NCI-H2081 treated with DMSO at 0.1 percent for 48 hours (cell line): Measurements from ENCODE around the gene ATP6V0A1.
"Not testable (repeated sequence)": the region's sequence is repeated elsewhere in the genome, so short reads cannot be mapped to it uniquely, and the experiment has no call there.

Experiments used
- DNase-seq: peaks from one replicate; lab custom pipeline; 2025; lab: John Stamatoyannopoulos, UW

The ATP6V0A1 gene

DNA sequence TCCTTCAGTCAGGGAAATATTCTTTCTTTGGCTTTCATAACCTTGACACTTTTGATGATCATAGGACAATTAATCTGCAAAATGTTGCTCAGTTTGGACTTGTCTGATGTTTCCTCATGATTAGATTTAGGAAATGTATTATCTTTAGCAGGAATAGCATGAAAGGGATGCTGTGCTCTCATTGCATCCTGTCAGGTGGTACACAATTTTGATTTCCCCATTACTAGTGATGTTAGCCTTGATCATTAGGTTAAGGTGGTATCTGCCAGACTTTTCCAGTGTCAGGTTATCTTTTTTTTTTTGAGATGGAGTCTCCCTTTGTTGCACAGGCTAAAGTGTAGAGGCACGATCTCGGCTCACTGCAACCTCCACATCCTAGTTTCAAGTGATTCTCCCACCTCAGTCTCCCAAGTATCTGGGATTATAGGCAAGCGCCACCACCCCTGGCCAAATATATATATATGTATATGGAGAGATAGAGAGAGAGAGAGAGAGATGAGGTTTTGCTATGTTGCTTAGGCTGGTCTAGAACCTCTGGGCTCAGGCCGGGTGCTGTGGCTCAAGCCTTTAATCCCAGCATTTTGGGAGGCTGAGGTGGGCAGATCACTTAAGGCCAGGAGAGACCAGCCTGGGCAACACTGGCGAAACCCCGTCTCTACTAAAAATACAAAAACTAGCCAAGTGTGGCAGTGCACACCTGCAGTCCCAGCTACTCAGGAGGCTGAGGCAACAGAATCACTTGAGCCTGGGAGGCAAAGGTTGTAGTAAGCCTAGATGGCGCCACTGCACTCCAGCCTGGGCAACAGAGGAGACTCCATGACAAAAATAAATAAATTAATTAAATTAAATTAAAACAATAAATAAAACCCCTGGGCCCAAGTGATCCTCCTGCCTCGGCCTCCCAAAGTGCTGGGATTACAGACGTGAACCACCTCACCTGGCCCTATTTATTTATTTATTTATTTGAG lies 19.8 kb upstream of the ATP6V0A1 start:
- DNase-seq, result no peak

DNA sequence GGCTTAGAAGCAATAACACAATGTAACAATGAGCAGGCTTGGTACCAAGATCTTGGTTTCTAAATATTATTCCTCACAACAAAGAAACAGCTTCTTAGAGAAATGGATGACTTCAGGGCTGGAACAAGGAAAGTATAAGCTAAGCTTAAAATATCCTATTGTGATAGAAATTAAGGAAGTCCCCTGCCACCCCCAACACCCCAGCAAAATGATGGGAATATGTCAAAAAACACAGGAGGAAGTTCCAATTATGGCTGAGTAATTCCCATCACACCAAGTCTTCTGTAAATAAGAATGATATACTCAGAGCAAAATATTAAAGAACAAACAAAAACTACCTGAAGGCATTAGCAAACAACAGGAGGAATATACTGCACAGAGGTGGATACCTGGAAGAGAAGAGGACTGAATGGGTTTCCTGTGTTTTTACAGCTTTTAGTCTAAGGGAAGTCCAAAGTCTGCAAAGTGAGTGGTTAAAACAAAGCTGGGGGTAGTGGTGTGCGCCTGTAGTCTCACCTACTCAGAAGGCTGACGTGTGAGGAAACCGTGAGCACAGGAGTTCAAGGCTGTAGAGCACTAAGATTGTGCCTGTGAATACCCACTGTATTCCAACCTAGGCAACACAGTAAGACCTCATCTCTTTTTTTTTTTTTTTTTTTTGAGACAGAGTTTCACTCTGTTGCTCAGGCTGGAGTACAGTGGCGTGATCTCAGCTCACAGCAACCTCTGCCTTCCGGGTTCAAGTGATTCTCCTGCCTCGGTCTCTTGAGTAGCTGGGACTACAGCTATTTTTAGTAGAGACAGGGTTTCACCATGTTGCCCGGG lies 17.1 kb upstream of the ATP6V0A1 start:
- DNase-seq, result no peak

- no peak for DNase-seq
These were observed 16.5 kb upstream of the ATP6V0A1 start for GRCh38 chr17:42442196-42442565.

DNA sequence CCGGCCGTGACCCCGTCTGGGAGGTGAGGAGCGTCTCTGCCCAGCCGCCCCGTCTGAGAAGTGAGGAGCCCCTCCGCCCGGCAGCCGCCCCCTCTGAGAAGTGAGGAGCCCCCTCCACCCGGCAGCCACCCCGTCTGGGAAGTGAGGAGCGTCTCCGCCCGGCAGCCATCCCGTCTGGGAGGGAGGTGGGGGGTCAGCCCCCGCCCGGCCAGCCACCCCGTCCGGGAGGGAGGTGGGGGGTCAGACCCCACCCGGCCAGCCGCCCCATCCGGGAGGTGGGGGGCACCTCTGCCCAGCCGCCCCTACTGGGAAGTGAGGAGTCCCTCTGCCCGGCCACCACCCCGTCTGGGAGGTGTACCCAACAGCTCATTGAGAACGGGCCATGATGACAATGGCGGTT lies 9.5 kb upstream of the ATP6V0A1 start:
- not testable (repeated sequence) for DNase-seq

- DNase-seq, result not testable (repeated sequence)
These were observed 8.8 kb upstream of the ATP6V0A1 start for GRCh38 chr17:42449838-42450237.

GRCh38 chr17:42451270-42451669 lies 7.4 kb upstream of the ATP6V0A1 start:
- DNase-seq, result not testable (repeated sequence)

- no peak for DNase-seq
These were observed 5.2 kb upstream of the ATP6V0A1 start for GRCh38 chr17:42453439-42453838.

DNA sequence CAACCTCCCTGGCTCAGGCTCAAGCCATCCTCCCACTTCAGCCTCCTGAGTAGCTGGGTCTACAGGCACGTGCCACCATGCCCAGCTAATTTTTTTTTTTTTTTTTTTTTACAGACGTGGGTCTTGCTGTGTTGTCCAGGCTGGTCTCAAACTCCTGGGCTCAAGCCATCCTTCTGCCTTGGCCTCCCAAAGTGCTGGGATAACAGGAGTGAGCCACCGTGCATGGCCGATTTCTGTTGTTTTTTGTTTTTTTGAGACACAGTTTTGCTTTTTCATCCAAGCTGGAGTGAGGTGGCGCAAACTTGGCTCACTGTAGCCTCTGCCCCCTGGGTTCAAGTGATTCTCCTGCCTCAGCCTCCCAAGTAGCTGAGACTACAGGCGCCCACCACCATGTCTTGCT lies 3.7 kb upstream of the ATP6V0A1 start:
- not testable (repeated sequence) for DNase-seq

GRCh38 chr17:42456223-42457106 lies 2.2 kb upstream of the ATP6V0A1 start:
- no peak for DNase-seq

DNA sequence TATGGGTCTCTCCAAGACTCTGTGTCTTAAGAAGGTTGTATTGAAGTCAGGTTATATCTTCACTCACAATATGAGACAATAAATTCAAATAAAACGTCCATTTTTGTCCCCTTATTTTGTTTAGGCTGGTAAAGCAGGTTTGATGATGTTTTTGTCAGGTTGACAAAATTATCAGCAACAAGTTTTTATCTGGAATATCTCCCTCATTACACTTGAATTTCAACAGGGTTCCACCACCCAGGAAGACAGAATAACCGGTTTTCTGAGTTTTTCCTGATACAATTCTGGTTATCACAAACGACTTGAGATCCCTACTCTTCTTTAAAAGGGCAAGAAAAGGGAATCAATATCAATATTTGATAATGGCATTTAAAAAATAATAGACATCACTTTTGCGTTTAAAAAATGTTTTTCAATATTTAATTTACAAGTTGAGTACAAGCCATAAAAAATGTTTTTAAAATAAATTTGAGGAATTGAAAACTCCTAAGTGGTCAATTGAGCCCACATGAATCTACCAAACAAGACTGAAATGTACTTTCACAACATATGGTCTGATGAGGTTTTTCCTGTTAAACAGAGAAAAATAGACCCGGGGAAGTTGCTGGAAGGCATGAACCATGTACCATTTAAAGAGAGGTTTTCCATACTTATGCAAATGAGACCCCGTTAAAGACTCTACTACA lies 1.4 kb upstream of the ATP6V0A1 start:
- no peak for DNase-seq

GRCh38 chr17:42459256-42459800 lies 650 bp downstream of the ATP6V0A1 start:
- DNase-seq, result no peak

- no peak for DNase-seq
These were observed 1.2 kb downstream of the ATP6V0A1 start for GRCh38 chr17:42459801-42460281.

GRCh38 chr17:42460371-42460770 lies 1.7 kb downstream of the ATP6V0A1 start:
- DNase-seq, result no peak

GRCh38 chr17:42463976-42464400 lies 5.3 kb downstream of the ATP6V0A1 start:
- DNase-seq, result no peak

DNA sequence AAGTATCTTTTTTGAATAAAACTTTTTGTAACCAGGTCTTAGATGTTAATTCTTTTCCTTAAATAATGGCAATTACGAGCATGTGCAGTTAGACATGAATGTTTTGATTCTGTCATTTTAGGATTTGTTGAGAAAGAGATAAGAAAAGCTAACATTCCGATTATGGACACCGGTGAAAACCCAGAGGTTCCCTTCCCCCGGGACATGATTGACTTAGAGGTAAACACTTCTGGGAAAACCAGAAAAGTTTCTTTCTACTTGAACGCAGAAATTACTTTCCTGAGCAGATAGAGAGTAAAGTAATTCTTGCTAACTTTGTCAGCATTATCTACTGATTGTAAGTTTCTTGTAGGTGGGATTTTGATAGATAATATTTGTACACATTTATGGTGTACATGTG lies 9.2 kb downstream of the ATP6V0A1 start:
- DNase-seq, result no peak

DNA sequence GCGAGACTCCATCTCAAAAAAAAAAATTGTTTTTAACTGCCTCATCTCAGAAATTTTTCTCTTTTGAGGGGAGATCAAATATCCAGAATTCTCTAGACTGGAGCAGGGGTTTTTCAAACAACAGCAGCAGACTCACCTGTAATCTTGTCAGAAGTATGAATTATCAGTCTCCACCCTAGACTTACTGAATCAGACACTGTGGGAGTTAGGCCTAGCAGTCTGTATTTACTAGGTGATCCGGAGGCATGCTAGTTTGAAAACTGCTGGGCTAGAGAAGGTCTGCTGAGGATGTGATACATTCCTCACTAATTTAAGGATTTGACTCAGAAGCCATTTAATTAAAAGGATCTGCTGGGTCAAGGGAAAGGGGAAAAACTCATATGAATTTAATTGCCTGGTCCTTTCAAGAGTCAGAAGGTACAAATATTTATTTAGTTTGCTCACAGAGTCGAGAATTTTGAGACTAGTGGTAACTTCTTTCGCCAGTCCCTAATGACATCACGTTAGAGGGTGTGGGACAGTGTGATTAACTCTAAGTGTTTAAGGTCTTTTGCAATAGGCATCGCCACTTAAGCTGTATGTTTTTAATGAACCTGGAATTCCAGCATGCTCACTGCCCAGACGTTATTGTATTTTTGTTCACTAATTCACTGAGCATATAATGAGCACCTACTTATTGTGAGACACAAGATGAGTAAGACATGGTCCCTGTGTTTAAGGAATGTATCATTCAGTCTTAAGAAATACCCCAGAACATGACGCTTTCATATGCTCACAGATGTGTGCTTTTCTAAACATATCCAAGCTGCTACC lies 14.2 kb downstream of the ATP6V0A1 start:
- no peak for DNase-seq

- no peak for DNase-seq
These were observed 15.6 kb downstream of the ATP6V0A1 start for GRCh38 chr17:42474276-42474675.

- no peak for DNase-seq
These were observed 16.4 kb downstream of the ATP6V0A1 start for GRCh38 chr17:42475121-42475520.

DNA sequence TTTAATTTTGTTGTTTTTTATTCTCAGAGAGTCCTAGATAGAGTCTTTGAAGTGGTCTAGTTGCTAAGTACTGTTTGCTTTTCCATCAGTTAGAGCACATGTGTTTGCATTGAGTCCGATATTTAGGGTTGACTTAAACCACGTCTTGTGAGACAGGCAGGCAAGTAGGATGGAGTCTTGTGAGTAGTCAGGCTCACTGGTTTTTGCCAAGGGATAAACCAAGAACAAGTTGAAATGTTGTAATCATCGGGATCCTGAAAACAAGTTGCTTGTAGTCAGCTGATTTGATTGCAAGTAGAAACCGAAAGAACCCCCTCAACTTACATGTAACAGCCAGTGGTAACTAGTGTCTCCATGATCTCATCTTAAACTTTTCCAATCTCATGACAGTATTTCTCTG lies 17.2 kb downstream of the ATP6V0A1 start:
- DNase-seq, result no peak

DNA sequence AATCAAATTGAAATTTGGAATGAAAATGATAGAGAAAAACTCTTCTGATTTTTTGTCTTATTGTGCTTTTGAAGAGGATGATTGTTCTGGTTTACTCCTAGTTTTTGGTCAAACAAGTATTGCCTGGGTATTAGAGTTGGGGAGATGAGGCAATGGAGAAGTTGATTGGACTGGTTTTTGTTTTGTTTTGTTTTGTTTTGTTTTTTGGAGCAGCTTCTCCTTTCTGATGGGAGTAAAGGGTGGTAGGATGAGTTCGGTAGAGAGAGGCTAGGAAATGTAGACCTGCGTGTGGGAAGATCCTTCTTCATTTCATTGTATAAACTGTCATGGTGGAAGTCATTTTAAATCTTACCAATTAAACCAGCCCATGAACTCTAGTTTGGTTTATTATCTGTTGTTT lies 17.7 kb downstream of the ATP6V0A1 start:
- no peak for DNase-seq
